ENCODE data around the gene PDRG1. TPM values are rescaled to one million over a fixed set of nuclear protein-coding genes. Genes with fewer than 3 reads are reported as not detected.

Gene PDRG1
- total RNA-seq = 10 to 100 TPM; 12.9 to 13.9 TPM

DNA sequence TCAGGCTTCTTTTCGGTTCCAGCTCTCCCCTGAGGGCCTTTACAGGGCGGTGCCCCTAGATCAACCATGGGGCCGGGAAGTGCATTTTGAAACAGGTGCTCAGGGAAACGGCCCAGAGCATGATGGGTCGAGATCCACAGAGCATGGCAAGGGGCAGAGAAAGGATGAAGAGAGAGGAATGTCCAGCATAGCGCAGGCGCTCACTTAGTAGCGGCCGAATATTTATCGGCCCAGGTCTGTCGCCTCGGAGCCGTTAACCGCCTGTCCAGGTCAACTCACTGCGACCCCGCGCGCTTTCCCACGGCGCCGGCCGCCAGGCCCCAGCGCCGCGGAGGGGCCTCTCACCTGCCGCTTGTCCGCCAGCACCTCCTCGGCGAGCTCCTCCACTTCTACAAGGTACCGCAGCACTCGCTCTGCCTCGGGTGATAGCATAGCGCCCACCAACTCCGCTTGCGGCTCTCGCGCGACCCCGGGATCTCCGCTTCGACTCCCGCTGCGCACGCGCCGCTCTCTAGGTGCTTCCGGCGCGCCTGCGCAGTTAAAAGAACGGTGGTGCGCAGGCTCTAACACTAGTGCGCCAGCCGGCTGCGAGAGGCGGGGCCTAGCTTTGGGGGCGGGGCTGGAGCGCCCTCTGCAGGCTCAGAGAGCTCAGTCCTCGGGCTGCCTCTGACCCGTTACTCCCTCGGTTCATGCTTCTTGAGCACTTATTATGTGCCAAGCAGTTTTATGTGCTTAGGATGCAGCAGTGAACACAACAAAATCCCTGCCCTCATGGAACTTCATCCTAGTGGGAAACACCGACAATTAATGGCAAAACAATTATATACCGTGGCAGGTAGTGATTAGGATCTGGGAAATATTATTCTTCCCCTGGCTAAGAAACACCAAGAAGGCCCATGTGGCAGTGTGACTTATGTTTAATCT, at the start of gene PDRG1:
TSS of gene PDRG1 (minus strand) at position 517 of the 924 bp plus-strand sequence. CDS start at position 432, 85 bp downstream.
- H3K27ac Mint-ChIP-seq = peak within 1 kb of the TSS; percentile 94
- POLR2A ChIA-PET = interaction anchor here (0.6 to 1.2 kb wide), 2 partner anchors 72 to 79 kb away, joined by 3 to 4 read pairs; no protein-coding TSS in a partner anchor
- peak within 1 kb of the TSS; percentile 90 for H3K4me3 Mint-ChIP-seq
- peak; percentile 96 for DNase-seq
- peaks cover 8% of the 10 kb centered on the region for H3K27me3 Mint-ChIP-seq
- peaks cover 30% of the 10 kb centered on the region for H3K4me1 Mint-ChIP-seq
- CTCF ChIA-PET = interaction anchor here (0.6 to 3.3 kb wide), 25 partner anchors 9 to 311 kb away, joined by 3 to 17 read pairs (median 4); partner anchors contain the start of gene XKR7
- H3K36me3 Mint-ChIP-seq (ENCODE audit: low read depth) = peaks cover 36% of the 10 kb centered on the region
- H3K9me3 Mint-ChIP-seq = no peaks in the 10 kb centered on the region

DNA sequence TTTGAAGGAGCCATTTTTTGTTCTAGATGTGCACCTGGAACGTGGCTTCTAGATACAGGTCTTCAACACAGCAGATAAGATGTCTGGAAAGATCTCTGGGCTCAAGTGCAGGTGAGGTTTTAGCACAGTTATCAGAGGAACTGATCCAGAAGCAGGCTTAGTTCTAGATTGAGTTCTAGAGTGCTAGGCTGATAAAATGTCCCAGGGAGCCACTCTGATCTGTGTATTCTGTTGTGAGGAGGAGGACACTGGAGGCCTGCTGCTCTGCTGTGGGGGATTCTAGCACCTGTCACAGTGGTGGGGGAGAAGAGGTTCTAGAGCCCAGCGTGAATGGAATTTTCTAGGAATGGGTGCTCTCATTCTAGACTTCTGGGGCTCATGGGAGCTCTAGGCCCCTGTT, 46.4 kb upstream of the PDRG1 start:
- Mint-ChIP-seq H3K36me3 (ENCODE audit: low read depth) (no peaks in the 10 kb centered on the region), H3K9me3 (no peaks in the 10 kb centered on the region), H3K27ac (no peak overlapping the region), H3K4me3 (no peak overlapping the region), H3K27me3 (peaks cover 25% of the 10 kb centered on the region), H3K4me1 (no peaks in the 10 kb centered on the region)
- CTCF ChIA-PET = no interaction called here
- POLR2A ChIA-PET = no interaction called here
- no peak for DNase-seq

DNA sequence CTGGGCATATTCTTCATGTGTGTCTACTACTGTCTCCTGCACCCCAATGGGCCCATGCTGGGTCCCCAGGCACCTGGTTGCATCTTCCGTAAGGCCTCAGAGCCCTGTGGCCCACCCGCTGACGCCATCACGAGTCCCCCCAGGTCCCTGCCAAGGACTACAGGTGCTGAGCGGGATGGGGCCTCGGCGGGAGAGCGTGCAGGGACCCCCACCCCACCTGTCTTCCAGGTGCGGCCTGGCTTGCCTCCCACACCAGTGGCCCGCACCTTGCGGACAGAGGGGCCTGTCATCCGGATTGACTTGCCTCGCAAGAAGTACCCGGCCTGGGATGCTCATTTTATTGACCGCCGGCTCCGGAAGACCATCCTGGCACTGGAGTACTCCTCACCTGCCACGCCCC, 45.1 kb upstream of the PDRG1 start:
- H3K9me3 Mint-ChIP-seq = no peaks in the 10 kb centered on the region
- no peak overlapping the region for H3K27ac Mint-ChIP-seq
- ChIA-PET CTCF (interaction anchor here (1.3 kb wide), 1 partner anchor 35 kb away, joined by 5 read pairs; no protein-coding TSS in a partner anchor), POLR2A (no interaction called here)
- DNase-seq = no peak
- H3K27me3 Mint-ChIP-seq = peaks cover 29% of the 10 kb centered on the region
- no peaks in the 10 kb centered on the region for H3K4me1 Mint-ChIP-seq
- H3K4me3 Mint-ChIP-seq = no peak overlapping the region
- H3K36me3 Mint-ChIP-seq (ENCODE audit: low read depth) = no peaks in the 10 kb centered on the region

DNA sequence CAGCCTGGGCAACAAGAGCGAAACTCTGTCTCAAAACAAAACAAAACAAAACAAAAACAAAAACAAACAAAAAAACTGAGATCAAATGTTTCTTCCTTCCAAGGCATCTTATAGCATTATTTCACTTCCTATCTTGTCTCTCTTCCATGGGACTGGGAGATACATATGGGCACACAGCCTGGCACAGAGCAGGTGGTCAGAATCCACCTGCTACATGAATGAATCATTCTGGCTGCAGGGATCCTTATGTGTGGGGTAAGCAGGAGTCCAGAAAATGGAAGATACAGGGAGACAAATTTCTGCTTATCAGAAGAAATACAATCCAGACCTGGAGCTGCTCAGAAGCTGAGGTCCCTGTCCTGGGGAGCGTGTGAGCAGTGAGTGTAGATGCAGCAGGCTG, 40.2 kb upstream of the PDRG1 start:
- Mint-ChIP-seq H3K9me3 (no peaks in the 10 kb centered on the region), H3K27me3 (peaks cover 29% of the 10 kb centered on the region), H3K4me1 (no peaks in the 10 kb centered on the region), H3K4me3 (no peak overlapping the region), H3K36me3 (ENCODE audit: low read depth) (no peaks in the 10 kb centered on the region), H3K27ac (no peak overlapping the region)
- ChIA-PET CTCF (interaction anchor here (1.2 kb wide), 1 partner anchor 16 kb away, joined by 5 read pairs; no protein-coding TSS in a partner anchor), POLR2A (no interaction called here)
- no peak for DNase-seq

DNA sequence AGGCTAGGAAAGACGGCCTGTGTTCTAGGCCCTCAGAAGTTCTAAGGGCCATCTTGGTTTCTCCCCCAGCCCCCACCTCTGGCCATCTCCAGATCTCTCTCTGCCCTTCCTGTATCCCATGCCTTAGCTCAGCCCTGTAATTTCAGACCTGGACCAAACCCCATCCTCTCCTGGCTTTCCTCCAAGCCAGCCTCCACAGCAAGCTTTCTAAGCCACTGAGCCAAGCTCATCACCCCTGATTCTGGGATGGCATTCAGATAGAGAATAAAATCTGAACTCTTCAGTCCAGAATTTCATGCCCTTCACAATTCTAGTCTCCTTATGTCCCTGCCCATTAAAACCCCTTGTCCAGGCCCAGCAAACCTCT, 39.5 kb upstream of the PDRG1 start:
- CTCF ChIA-PET = interaction anchor here (0.8 kb wide), 1 partner anchor 202 kb away, joined by 3 read pairs; no protein-coding TSS in a partner anchor
- Mint-ChIP-seq H3K9me3 (no peaks in the 10 kb centered on the region), H3K27me3 (peaks cover 29% of the 10 kb centered on the region), H3K4me1 (no peaks in the 10 kb centered on the region), H3K36me3 (ENCODE audit: low read depth) (no peaks in the 10 kb centered on the region), H3K27ac (no peak overlapping the region), H3K4me3 (no peak overlapping the region)
- POLR2A ChIA-PET = no interaction called here
- DNase-seq = no peak

DNA sequence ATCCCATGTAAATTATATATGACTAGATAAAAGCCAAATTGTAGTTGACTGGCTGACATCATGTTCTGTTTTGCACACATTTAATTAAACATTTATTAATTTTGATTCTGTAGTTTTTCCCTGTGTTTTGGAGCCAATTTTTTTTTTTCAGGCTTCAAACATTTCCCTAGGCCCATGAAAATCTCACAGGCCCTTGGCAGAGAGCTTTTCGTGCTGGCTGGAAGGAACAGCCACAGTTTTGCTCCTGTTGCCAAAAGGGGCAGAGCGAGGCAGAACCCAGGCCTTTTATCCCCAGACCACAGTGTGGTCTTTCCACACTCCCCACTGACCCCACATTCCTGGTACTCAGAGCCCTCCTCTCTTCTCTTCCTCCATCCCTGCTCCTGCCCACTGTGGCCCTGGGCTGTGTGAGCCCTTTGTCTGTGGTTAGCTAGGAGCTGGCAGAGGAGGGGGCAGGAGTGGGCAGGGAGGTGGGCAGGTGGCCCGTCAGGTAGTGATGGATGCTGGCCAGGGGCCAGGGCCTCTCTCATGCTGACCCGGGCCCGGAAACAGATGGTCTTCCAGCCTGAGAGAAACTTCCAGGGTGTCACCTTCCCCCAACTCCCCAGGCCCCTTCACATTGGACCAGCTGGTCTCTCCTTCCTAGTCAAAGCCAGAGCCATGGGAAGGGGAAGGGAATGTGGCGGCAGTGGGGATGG, 38.9 kb upstream of the PDRG1 start:
- no peaks in the 10 kb centered on the region for H3K9me3 Mint-ChIP-seq
- H3K27ac Mint-ChIP-seq = no peak overlapping the region
- H3K27me3 Mint-ChIP-seq = peaks cover 25% of the 10 kb centered on the region
- DNase-seq = no peak
- H3K36me3 Mint-ChIP-seq (ENCODE audit: low read depth) = no peaks in the 10 kb centered on the region
- no peak overlapping the region for H3K4me3 Mint-ChIP-seq
- ChIA-PET POLR2A (no interaction called here), CTCF (interaction anchor here (0.8 kb wide), 1 partner anchor 201 kb away, joined by 3 read pairs; no protein-coding TSS in a partner anchor)
- H3K4me1 Mint-ChIP-seq = no peaks in the 10 kb centered on the region

DNA sequence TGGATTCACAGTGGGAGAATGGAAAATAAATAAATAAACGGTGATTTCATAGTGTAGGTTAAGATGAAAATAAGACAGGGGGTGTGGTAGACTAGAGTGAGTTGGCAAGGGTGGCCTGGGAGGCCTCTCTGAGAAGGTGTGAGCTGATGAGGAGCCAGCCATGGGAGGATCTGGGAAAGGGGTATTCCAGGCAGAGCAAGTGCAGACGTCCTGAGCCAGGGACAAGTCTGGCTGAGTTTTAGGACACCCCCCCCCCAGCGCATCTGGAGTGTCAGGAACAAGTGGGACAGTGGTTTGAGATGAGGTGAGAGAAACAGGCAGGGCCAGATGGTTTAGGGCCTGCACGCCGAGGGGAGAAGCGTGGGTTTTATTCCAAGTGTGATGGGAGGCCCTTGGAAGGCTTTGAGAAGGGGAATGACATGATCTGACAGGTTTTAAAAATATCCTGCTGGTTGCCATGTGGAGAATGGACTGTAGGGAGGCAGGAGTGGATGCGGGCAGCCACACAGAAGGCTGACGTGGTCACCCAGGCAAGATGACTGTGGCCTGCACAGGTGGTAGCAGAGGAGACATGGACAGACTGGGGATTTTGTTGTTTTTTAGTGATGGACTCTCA, 37.3 kb upstream of the PDRG1 start:
- no peaks in the 10 kb centered on the region for H3K9me3 Mint-ChIP-seq
- ChIA-PET CTCF (interaction anchor here (1.7 kb wide), 1 partner anchor 13 kb away, joined by 6 read pairs; no protein-coding TSS in a partner anchor), POLR2A (no interaction called here)
- no peak for DNase-seq
- no peak overlapping the region for H3K4me3 Mint-ChIP-seq
- H3K27ac Mint-ChIP-seq = no peak overlapping the region
- H3K27me3 Mint-ChIP-seq = peaks cover 12% of the 10 kb centered on the region
- no peaks in the 10 kb centered on the region for H3K36me3 Mint-ChIP-seq (ENCODE audit: low read depth)
- no peaks in the 10 kb centered on the region for H3K4me1 Mint-ChIP-seq

DNA sequence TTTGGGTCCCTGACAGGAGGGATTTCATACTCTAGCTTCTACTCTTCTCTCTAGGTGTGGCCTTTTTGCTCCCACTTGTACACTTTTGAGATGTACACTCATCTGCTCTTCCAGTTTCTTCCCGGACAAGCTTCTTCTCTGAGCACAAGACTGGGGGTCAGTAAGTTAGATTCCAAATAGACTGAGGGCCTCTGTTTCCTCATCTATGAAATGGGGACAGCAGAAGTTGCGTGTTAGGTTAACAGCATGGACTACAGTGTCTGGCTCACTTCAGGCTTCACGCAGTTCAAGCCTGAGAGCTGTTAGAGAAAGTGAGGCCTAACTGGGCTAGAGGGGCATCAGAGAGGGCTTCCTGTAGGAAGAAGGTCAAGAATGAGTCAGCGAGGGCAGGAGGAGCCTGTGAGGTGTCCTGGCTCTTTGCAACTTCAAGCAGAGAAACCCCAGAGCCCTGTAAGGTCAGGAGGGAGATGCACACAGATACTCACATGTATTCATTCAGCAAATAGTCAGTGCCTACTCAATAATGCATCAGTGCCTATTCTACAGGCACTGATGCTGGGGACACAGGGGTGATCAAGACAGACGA, 36.7 kb upstream of the PDRG1 start:
- Mint-ChIP-seq H3K9me3 (no peaks in the 10 kb centered on the region), H3K4me3 (no peak overlapping the region), H3K4me1 (no peaks in the 10 kb centered on the region), H3K36me3 (ENCODE audit: low read depth) (no peaks in the 10 kb centered on the region), H3K27ac (no peak overlapping the region), H3K27me3 (peaks cover 6% of the 10 kb centered on the region)
- POLR2A ChIA-PET = no interaction called here
- DNase-seq = no peak
- CTCF ChIA-PET = interaction anchor here (1.1 to 1.7 kb wide), 2 partner anchors 12 to 158 kb away, joined by 3 to 6 read pairs; no protein-coding TSS in a partner anchor

DNA sequence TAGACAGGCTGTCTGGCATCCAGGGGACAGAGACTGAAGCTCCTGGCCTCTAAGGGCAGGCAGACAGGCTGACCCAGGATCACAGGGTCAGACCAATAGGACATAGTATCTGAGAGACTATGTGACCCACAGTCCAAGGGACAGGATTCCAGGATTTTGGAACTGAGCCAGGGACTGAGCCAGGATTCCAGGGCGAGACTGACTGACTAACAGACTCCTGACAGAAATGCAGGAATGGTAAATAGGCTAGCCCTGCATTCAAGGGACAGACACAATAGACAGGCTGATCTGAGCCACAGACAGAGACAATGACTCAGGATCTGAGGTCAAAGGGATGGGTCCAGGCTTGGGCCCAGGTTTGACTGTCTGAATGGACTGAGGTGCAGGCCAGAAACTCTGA, 35.9 kb upstream of the PDRG1 start:
- H3K27me3 Mint-ChIP-seq = no peaks in the 10 kb centered on the region
- no peaks in the 10 kb centered on the region for H3K9me3 Mint-ChIP-seq
- no peaks in the 10 kb centered on the region for H3K36me3 Mint-ChIP-seq (ENCODE audit: low read depth)
- no peak overlapping the region for H3K4me3 Mint-ChIP-seq
- DNase-seq = no peak
- H3K27ac Mint-ChIP-seq = no peak overlapping the region
- no peaks in the 10 kb centered on the region for H3K4me1 Mint-ChIP-seq
- CTCF ChIA-PET = interaction anchor here (1.1 to 1.7 kb wide), 2 partner anchors 11 to 157 kb away, joined by 3 to 6 read pairs; no protein-coding TSS in a partner anchor
- POLR2A ChIA-PET = no interaction called here

DNA sequence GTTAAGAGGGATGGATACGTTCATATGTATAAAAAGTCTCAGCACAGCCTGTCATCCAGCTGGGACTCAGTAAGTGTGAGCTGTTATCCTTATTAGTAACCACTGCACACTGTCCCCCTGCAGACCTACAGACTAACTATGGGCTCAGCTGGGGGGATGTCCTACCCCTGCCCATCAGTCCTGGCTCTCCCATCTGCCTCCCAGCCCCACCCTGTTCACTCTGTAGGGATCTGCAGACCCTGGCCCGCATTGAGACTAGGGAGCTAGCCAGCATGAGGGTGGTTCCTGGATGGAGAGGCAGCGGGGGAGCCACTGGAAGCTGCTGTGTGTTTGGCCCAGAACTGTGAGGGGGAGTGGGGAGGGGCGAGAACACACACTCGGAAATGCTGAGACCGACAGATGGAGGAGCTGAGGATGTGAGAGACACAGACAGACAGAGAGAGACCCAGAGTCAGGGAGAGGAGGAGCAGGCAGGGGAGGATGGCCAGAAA, 33.2 kb upstream of the PDRG1 start:
- POLR2A ChIA-PET = interaction anchor here (0.6 kb wide), 1 partner anchor 25 kb away, joined by 6 read pairs; no protein-coding TSS in a partner anchor
- CTCF ChIA-PET = interaction anchor here (1.0 kb wide), 1 partner anchor 10 kb away, joined by 3 read pairs; no protein-coding TSS in a partner anchor
- Mint-ChIP-seq H3K27ac (no peak overlapping the region), H3K9me3 (no peaks in the 10 kb centered on the region), H3K4me1 (no peaks in the 10 kb centered on the region), H3K36me3 (ENCODE audit: low read depth) (no peaks in the 10 kb centered on the region), H3K4me3 (no peak overlapping the region), H3K27me3 (peaks cover 2% of the 10 kb centered on the region)
- DNase-seq = no peak

DNA sequence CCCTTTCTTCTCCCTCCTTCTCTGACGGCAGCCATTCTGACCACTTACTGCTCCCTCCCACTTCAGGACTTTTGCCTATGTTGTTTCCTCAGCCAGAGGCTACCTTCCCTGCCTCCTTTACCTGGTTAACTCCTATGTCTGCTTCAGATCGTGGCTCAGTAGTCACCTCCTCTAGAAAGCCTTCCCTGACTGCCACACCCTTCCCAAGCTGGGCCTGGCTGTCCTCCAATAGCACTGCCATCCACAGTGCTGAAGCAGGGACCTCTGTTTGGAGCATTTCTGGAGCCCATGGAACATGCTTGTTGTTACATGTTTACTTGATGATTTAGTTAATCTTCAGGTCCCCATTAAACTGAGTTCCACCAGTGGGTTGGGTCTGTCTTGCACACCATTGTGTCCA, 29.9 kb upstream of the PDRG1 start:
- no peak for DNase-seq
- ChIA-PET CTCF (no interaction called here), POLR2A (no interaction called here)
- Mint-ChIP-seq H3K9me3 (no peaks in the 10 kb centered on the region), H3K27ac (no peak overlapping the region), H3K27me3 (peaks cover 3% of the 10 kb centered on the region), H3K4me1 (no peaks in the 10 kb centered on the region), H3K4me3 (no peak overlapping the region), H3K36me3 (ENCODE audit: low read depth) (no peaks in the 10 kb centered on the region)

DNA sequence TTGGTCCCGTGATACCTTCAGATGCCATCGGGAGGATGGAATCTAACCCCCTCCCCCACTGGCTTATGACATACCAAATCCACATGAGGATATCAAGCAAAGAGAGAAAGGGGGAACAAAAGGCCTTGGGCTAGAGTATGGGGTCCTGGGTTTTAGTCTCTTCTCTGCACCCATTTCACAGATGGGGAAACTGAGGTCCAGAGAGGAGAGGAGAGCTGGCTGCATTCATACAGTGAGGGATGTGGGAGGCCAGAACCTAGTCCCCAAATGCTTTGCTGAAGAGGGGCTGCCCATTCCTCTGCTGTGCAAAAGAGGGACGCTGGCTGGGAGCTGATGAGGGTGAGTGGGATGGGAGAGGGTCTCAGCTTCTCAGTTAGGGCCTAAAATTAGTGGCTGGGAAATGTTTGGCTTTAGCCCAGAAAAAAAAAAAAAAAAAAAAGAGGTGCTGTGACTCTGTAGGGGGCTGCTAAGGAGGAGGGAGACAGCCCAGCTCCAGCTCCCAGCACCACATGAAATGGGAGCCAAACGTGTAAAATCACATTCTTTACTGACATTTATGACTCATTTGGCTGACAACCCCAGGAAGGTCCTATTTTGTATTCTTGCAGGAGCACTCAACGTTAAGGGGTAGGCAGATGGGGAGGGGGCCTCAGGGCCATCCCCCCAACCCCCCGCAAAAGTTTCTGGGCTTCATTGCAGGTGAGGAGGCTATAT, 28.0 kb upstream of the PDRG1 start:
- Mint-ChIP-seq H3K27ac (no peak overlapping the region), H3K36me3 (ENCODE audit: low read depth) (no peaks in the 10 kb centered on the region), H3K4me1 (no peaks in the 10 kb centered on the region), H3K27me3 (peaks cover 7% of the 10 kb centered on the region), H3K9me3 (no peaks in the 10 kb centered on the region), H3K4me3 (no peak overlapping the region)
- CTCF ChIA-PET = interaction anchor here (1.3 kb wide), 1 partner anchor 28 kb away, joined by 5 read pairs; the partner anchor contains the start of gene PDRG1
- POLR2A ChIA-PET = no interaction called here
- DNase-seq = no peak

Measured in activated CD4-positive, alpha-beta T cell treated with anti-CD3 and anti-CD28 coated beads, Interleukin-2, amount 10 ng/mL, durations not matched to agents 7 days and 5 days (primary cell).